Airway epithelial cell (primary cell): ENCODE measurements around the gene EPHB3. TPM values are rescaled to one million over a fixed set of nuclear protein-coding genes. Genes with fewer than 3 reads are reported as not detected.

ENCODE experiments used
- total RNA-seq: library from RNA; depleted of rRNA; stranded (reverse); fragments of >200 nt; gene quantifications from 2 replicates; pipeline ENCODE4 v1.2.3, GENCODE V29; 2015

EPHB3 gene
- total RNA-seq = 12.3 and 23.4 TPM in 2 replicates

DNA sequence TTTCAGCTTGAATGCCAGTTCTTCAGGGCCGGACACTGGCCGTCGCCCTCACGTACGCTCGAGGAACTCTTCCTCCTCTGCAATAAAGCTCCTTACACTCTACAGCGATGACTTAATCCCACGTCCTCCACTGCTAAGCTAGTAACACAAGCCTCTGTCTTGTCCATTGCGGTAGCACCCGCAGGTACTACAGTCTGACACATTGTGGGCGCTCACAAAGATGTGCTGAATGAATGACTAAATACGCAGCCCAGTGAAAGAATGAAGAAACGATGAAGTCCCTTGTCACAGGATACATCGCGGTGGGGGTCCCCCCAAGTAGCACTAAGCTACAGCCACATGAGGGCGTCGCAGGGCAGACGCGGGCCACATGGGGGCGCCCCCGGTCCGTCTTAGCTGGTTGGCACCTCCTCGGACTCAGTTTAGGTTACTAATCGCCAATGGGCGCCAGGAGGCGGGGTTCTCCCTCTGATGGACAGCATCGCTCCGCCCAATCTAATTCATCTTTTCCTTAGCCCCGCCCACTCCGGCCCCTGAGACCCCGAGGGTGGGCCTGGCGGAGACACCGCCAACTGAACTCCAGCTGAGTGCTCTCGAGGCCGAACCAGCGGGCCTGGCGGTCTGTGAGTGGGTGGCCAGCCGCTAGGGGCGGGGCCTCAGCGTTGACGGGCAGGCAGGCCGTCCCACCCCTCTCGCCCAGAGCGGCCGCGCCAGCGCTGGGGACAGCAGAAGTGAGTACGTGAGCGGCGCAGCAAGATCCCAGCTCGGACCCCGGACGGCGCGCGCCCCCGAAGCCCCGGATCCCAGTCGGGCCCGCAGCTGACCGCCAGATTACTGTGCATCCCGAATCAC is at the start of gene EPHB3:
TSS of gene EPHB3 (plus strand) at position 725 of the 852 bp plus-strand sequence. CDS start 451 bp downstream, outside the sequence.

Other genes with a start within 250 kb of the EPHB3 start
- gene EIF4G1, start 247.2 kb upstream of the EPHB3 start, total RNA-seq = 479 and 515 TPM in 2 replicates
- 24.9 and 36.7 TPM in 2 replicates for gene FAM131A, start 224.2 kb upstream of the EPHB3 start, total RNA-seq
- gene CLCN2, start 200.2 kb upstream of the EPHB3 start, total RNA-seq = 6.4 and 7.9 TPM in 2 replicates
- gene POLR2H, start 200.1 kb upstream of the EPHB3 start, total RNA-seq = 114 and 182 TPM in 2 replicates
- not detected in 2 replicates for gene THPO, start 183.6 kb upstream of the EPHB3 start, total RNA-seq
- not detected in 2 replicates for gene CHRD, start 181.7 kb upstream of the EPHB3 start, total RNA-seq
- gene MAGEF1, start 150.3 kb downstream of the EPHB3 start, total RNA-seq = 29.7 and 36.9 TPM in 2 replicates